Ascending aorta (tissue), 2 donors: ENCODE measurements around the gene ME1. TPM values are rescaled to one million over a fixed set of nuclear protein-coding genes. Genes with fewer than 3 reads are reported as not detected.
"Not testable (repeated sequence)": the region's sequence is repeated elsewhere in the genome, so short reads cannot be mapped to it uniquely, and the experiment has no call there.

Experiments
- DNase-seq, 2 donors: peaks; one replicate each; pipeline ENCODE4 v3.0.0-alpha.2; 2019; ENCODE audit warnings: low spot score in 2 of 2
- H3K27ac ChIP-seq, 2 donors: fragments of 200-600 bp; sonication (generic); one replicate each; pipeline ENCODE4 v1.5.1; 2016 to 2017; ENCODE audit warnings: mild to moderate bottlenecking in 1 of 2
- H3K27me3 ChIP-seq: fragments of 200-600 bp; sonication (generic); one replicate; pipeline ENCODE4 v1.5.1; 2017
- H3K36me3 ChIP-seq, 2 donors: fragments of 200-600 bp; sonication (generic); one replicate each; pipeline ENCODE4 v1.5.1; 2016
- H3K4me1 ChIP-seq, 2 donors: fragments of 200-600 bp; sonication (generic); one replicate each; pipeline ENCODE4 v1.5.1; 2016 to 2017; ENCODE audit warnings: mild to moderate bottlenecking in 1 of 2
- H3K4me3 ChIP-seq, 2 donors: fragments of 200-600 bp; sonication (generic); one replicate each; pipeline ENCODE4 v1.5.1; 2016 to 2017; ENCODE audit warnings: mild to moderate bottlenecking in 1 of 2
- H3K9me3 ChIP-seq, 2 donors: fragments of 200-600 bp; sonication (generic); one replicate each; pipeline ENCODE4 v1.5.1; 2016
- CTCF ChIP-seq, 3 experiments: fragments of 200-600 bp in 2 of 3; fragments of 450-650 bp in 1 of 3; sonication (generic) in 2 of 3; IDR thresholded peaks; one replicate each; pipeline ENCODE4 v1.5.1; 2016 to 2019; ENCODE audit warnings: antibody characterized with exemption in 3 of 3, mild to moderate bottlenecking in 1 of 3, moderate library complexity in 1 of 3
- intact Hi-C: fragments of 100-400 bp; cut with DNase I; formaldehyde crosslinking; loops from one replicate; pipeline ENCODE4 v1.15.1; 2023
- total RNA-seq: library from RNA; depleted of rRNA; stranded (reverse); fragments of >200 nt; gene quantifications from one replicate; pipeline ENCODE4 v1.1.0, GENCODE V29; 2016

ME1 gene
- total RNA-seq, 1 donor from 2014 or later, result 8.4 TPM

- no peak overlapping the region for H3K4me3 ChIP-seq
- H3K4me1 ChIP-seq, result no peaks in the 10 kb centered on the region
- no peaks in the 10 kb centered on the region for H3K9me3 ChIP-seq
- H3K27ac ChIP-seq, result no peak overlapping the region
- no peak for DNase-seq
- no peaks in the 10 kb centered on the region for H3K27me3 ChIP-seq
- H3K36me3 ChIP-seq, result no peaks in the 10 kb centered on the region
- intact Hi-C loops, result no loop called here
- no peak for TF ChIP-seq CTCF (IDR thresholded peaks at IDR 0.05)
Observed at GRCh38 chr6:83258517-83258916, 172.3 kb downstream of the ME1 start.

DNA sequence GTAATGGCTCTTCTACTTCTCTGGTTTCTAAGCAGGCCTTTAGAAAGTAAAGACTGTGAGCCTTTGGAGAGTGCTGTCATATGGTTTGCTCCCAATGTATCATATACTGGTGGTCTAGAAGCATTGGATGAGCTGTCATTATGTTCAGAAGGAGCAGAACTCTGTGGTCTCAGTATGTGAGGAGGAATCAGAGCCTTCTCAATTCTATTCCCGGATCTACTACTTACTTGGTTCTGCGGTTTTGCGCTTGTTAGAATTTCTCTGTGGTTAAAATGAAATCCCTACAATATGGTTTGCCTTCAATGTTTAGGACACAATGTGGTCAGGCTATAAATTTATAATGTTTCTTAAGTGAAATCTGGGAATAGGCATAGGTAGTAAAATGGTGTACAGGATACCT lies 173.1 kb downstream of the ME1 start:
- DNase-seq, result no peak
- Histone ChIP-seq H3K9me3 (no peaks in the 10 kb centered on the region), H3K4me1 (no peaks in the 10 kb centered on the region), H3K27ac (no peak overlapping the region), H3K36me3 (no peaks in the 10 kb centered on the region), H3K27me3 (no peaks in the 10 kb centered on the region), H3K4me3 (no peak overlapping the region)
- no peak for TF ChIP-seq CTCF (IDR thresholded peaks at IDR 0.05)
- intact Hi-C loops, result no loop called here

GRCh38 chr6:83256719-83257118 lies 174.1 kb downstream of the ME1 start:
- H3K36me3 ChIP-seq, intact Hi-C loops, H3K9me3 ChIP-seq, H3K4me3 ChIP-seq, H3K4me1 ChIP-seq, DNase-seq, H3K27ac ChIP-seq, H3K27me3 ChIP-seq: not testable (repeated sequence)

DNA sequence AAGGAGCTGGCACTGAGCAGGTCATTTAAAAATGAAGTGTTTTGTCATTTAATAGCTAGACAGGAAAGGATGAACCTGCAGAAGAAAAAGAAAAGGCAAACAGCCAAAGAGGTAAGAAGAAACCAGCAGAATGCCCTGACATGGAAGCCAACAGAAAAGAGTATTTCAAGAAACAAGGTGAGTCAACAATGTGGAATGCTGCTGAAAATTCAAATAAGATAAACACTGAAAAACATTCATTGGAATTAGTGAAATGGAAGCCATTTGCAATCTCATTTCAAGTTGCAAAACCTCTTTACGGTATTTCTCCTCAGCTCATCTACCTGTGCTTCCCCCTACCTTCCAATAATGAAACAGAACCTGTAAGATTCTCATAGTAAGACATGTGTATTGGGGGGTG lies 178.1 kb downstream of the ME1 start:
- H3K36me3 ChIP-seq, result no peaks in the 10 kb centered on the region
- H3K27ac ChIP-seq, result no peak overlapping the region
- intact Hi-C loops, result no loop called here
- no peaks in the 10 kb centered on the region for H3K4me1 ChIP-seq
- no peak for TF ChIP-seq CTCF (IDR thresholded peaks at IDR 0.05)
- no peaks in the 10 kb centered on the region for H3K9me3 ChIP-seq
- no peak for DNase-seq
- H3K4me3 ChIP-seq, result no peak overlapping the region
- H3K27me3 ChIP-seq, result no peaks in the 10 kb centered on the region

GRCh38 chr6:83250235-83250634 lies 180.6 kb downstream of the ME1 start:
- Histone ChIP-seq H3K4me3 (no peak overlapping the region), H3K4me1 (no peaks in the 10 kb centered on the region), H3K27me3 (no peaks in the 10 kb centered on the region), H3K36me3 (no peaks in the 10 kb centered on the region), H3K27ac (no peak overlapping the region), H3K9me3 (no peaks in the 10 kb centered on the region)
- no peak for TF ChIP-seq CTCF (IDR thresholded peaks at IDR 0.05)
- no peak for DNase-seq
- intact Hi-C loops, result no loop called here

DNA sequence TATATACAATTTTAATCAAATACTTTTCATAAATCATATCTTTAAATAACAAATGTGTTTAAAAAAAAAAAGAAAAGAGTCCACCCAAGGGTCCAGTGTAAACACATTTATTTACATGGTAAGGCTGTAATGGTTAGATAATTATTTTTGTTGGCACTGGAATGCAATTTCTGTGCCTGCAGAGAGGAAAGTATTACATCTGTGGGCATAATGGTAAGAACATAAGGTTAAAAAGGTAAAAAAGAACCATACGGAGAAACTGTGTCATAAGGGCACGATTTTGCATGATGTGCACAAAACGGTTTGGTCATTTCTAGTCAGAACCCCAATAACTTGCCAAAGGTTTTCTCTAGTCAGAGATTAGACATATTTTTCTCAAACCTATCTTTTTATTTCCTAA lies 183.4 kb downstream of the ME1 start:
- TF ChIP-seq CTCF (IDR thresholded peaks at IDR 0.05), result no peak
- intact Hi-C loops, result no loop called here
- no peak for DNase-seq

More for the DNA sequence above, 183.4 kb downstream of the ME1 start:
- no peaks in the 10 kb centered on the region for H3K36me3 ChIP-seq
- H3K9me3 ChIP-seq, result no peaks in the 10 kb centered on the region
- H3K27ac ChIP-seq, result no peak overlapping the region
- no peaks in the 10 kb centered on the region for H3K27me3 ChIP-seq
- H3K4me3 ChIP-seq, result no peak overlapping the region
- no peaks in the 10 kb centered on the region for H3K4me1 ChIP-seq
